Skeletal muscle satellite cell (primary cell): ENCODE data around the gene KRTAP10-6.
"Not testable (repeated sequence)": the region's sequence is repeated elsewhere in the genome, so short reads cannot be mapped to it uniquely, and the experiment has no call there.

Experiments used
- H3K27me3 ChIP-seq: 2 replicates; pipeline ENCODE4 v1.7.0; 2013; ENCODE audit warnings: low read length; ENCODE audit not compliant: control insufficient read depth, insufficient read depth
- H3K36me3 ChIP-seq: 2 replicates; pipeline ENCODE4 v1.7.0; 2013; ENCODE audit warnings: mild to moderate bottlenecking, control low read depth, low read length; ENCODE audit not compliant: insufficient read depth
- H3K4me1 ChIP-seq: 2 replicates; pipeline ENCODE4 v1.7.0; 2013; ENCODE audit warnings: low read length; ENCODE audit not compliant: control insufficient read depth, insufficient read depth
- H3K4me2 ChIP-seq: 2 replicates; pipeline ENCODE4 v1.7.0; 2013; ENCODE audit warnings: mild to moderate bottlenecking, low read length
- H3K4me3 ChIP-seq: 2 replicates; pipeline ENCODE4 v1.7.0; 2013; ENCODE audit warnings: low read length
- H3K9ac ChIP-seq: 2 replicates; pipeline ENCODE4 v1.7.0; 2013; ENCODE audit warnings: mild to moderate bottlenecking, low read depth, low read length, moderate library complexity
- H3K9me3 ChIP-seq: replicated peaks from 2 replicates; pipeline ENCODE4 v1.7.0; 2013; ENCODE audit warnings: mild to moderate bottlenecking, control low read depth, low read length

The KRTAP10-6 gene

GRCh38 chr21:44628707-44629391, 36.5 kb upstream of the KRTAP10-6 start:
- Histone ChIP-seq H3K4me3 (no peak overlapping the region), H3K9me3 (peaks cover 8% of the 10 kb centered on the region), H3K4me2 (no peak overlapping the region), H3K27me3 (peaks cover 18% of the 10 kb centered on the region), H3K36me3 (no peaks in the 10 kb centered on the region), H3K4me1 (no peaks in the 10 kb centered on the region), H3K9ac (no peak overlapping the region)

- H3K9me3 ChIP-seq, H3K4me1 ChIP-seq, H3K4me2 ChIP-seq, H3K36me3 ChIP-seq, H3K4me3 ChIP-seq, H3K9ac ChIP-seq: not testable (repeated sequence)
- H3K27me3 ChIP-seq, result peaks cover 18% of the 10 kb centered on the region
Measured at GRCh38 chr21:44627831-44628233, 35.5 kb upstream of the KRTAP10-6 start.

GRCh38 chr21:44627181-44627822, 35.0 kb upstream of the KRTAP10-6 start:
- H3K9me3 ChIP-seq, result peaks cover 14% of the 10 kb centered on the region
- not testable (repeated sequence) for H3K36me3 ChIP-seq, H3K4me3 ChIP-seq, H3K4me2 ChIP-seq, H3K4me1 ChIP-seq, H3K9ac ChIP-seq
- H3K27me3 ChIP-seq, result peaks cover 18% of the 10 kb centered on the region

GRCh38 chr21:44626673-44627143, 34.4 kb upstream of the KRTAP10-6 start, which contains the start of gene KRTAP10-9:
Gene KRTAP10-9 (plus strand): TSS chr21:44627093. CDS start chr21:44627172, 79 bp downstream.
- Histone ChIP-seq H3K27me3 (peaks cover 18% of the 10 kb centered on the region), H3K36me3 (no peaks in the 10 kb centered on the region), H3K4me1 (no peaks in the 10 kb centered on the region), H3K4me2 (no peak within 1 kb of the TSS), H3K9me3 (peaks cover 8% of the 10 kb centered on the region), H3K9ac (no peak within 1 kb of the TSS), H3K4me3 (no peak within 1 kb of the TSS)

- Histone ChIP-seq H3K4me3 (no peak overlapping the region), H3K27me3 (peaks cover 18% of the 10 kb centered on the region), H3K4me1 (no peaks in the 10 kb centered on the region), H3K9me3 (peaks cover 6% of the 10 kb centered on the region), H3K4me2 (no peak overlapping the region), H3K36me3 (no peaks in the 10 kb centered on the region), H3K9ac (no peak overlapping the region)
Measured at GRCh38 chr21:44626262-44626661, 34.0 kb upstream of the KRTAP10-6 start.

- Histone ChIP-seq H3K4me3 (no peak overlapping the region), H3K27me3 (peaks cover 18% of the 10 kb centered on the region), H3K4me2 (no peak overlapping the region), H3K9me3 (peaks cover 6% of the 10 kb centered on the region), H3K36me3 (no peaks in the 10 kb centered on the region), H3K4me1 (no peaks in the 10 kb centered on the region), H3K9ac (no peak overlapping the region)
Measured at GRCh38 chr21:44625756-44626155, 33.5 kb upstream of the KRTAP10-6 start.

- H3K9ac ChIP-seq, result no peak overlapping the region
- peaks cover 13% of the 10 kb centered on the region for H3K27me3 ChIP-seq
- H3K36me3 ChIP-seq, result no peaks in the 10 kb centered on the region
- H3K4me2 ChIP-seq, result no peak overlapping the region
- H3K4me1 ChIP-seq, result no peaks in the 10 kb centered on the region
- no peak overlapping the region for H3K4me3 ChIP-seq
- peaks cover 6% of the 10 kb centered on the region for H3K9me3 ChIP-seq
Measured at GRCh38 chr21:44623575-44623974, 31.3 kb upstream of the KRTAP10-6 start.

- Histone ChIP-seq H3K4me1 (no peaks in the 10 kb centered on the region), H3K9me3 (peaks cover 6% of the 10 kb centered on the region), H3K9ac (no peak overlapping the region), H3K36me3 (no peaks in the 10 kb centered on the region), H3K4me2 (no peak overlapping the region), H3K27me3 (peaks cover 24% of the 10 kb centered on the region), H3K4me3 (no peak overlapping the region)
Measured at GRCh38 chr21:44619886-44620285, 27.6 kb upstream of the KRTAP10-6 start.

GRCh38 chr21:44618909-44619308, 26.6 kb upstream of the KRTAP10-6 start:
- Histone ChIP-seq H3K4me2 (no peak overlapping the region), H3K9ac (no peak overlapping the region), H3K36me3 (no peaks in the 10 kb centered on the region), H3K4me3 (no peak overlapping the region), H3K9me3 (peaks cover 6% of the 10 kb centered on the region), H3K27me3 (peaks cover 24% of the 10 kb centered on the region), H3K4me1 (no peaks in the 10 kb centered on the region)

- Histone ChIP-seq H3K36me3 (no peaks in the 10 kb centered on the region), H3K4me3 (no peak overlapping the region), H3K9ac (no peak overlapping the region), H3K27me3 (peaks cover 24% of the 10 kb centered on the region), H3K4me2 (no peak overlapping the region), H3K9me3 (peaks cover 6% of the 10 kb centered on the region), H3K4me1 (no peaks in the 10 kb centered on the region)
Measured at GRCh38 chr21:44618504-44618903, 26.2 kb upstream of the KRTAP10-6 start.

GRCh38 chr21:44617071-44617501, 24.8 kb upstream of the KRTAP10-6 start:
- Histone ChIP-seq H3K27me3 (peaks cover 24% of the 10 kb centered on the region), H3K4me1 (no peaks in the 10 kb centered on the region), H3K4me3 (no peak overlapping the region), H3K4me2 (no peak overlapping the region), H3K36me3 (no peaks in the 10 kb centered on the region), H3K9me3 (no peaks in the 10 kb centered on the region), H3K9ac (no peak overlapping the region)

GRCh38 chr21:44616591-44616926, 24.3 kb upstream of the KRTAP10-6 start:
- Histone ChIP-seq H3K27me3 (peaks cover 28% of the 10 kb centered on the region), H3K9ac (no peak overlapping the region), H3K9me3 (peaks cover 2% of the 10 kb centered on the region), H3K4me2 (no peak overlapping the region), H3K4me1 (no peaks in the 10 kb centered on the region), H3K36me3 (no peaks in the 10 kb centered on the region), H3K4me3 (no peak overlapping the region)
